ENCODE measurements around the gene SDC3.

DNA sequence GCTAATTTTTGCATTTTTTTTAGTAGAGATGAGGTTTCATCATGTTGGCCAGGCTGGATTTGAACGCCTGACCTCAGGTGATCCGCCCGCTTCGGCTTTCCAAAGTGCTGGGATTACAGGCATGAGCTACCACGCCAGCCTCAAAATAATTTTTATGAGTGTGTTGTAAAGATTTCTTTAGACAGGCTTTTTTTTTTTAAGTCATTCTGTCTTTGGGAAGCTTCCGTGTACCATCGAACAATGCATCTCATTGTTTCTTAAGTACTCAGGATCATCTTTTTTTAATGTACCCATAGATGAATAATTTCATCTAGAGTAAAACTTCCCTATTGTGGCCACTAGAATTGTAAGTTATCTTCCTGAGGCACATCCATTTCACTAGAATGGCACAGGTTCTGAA, 19.6 kb upstream of the SDC3 start:
- TF ChIP-seq, protein P1, sequence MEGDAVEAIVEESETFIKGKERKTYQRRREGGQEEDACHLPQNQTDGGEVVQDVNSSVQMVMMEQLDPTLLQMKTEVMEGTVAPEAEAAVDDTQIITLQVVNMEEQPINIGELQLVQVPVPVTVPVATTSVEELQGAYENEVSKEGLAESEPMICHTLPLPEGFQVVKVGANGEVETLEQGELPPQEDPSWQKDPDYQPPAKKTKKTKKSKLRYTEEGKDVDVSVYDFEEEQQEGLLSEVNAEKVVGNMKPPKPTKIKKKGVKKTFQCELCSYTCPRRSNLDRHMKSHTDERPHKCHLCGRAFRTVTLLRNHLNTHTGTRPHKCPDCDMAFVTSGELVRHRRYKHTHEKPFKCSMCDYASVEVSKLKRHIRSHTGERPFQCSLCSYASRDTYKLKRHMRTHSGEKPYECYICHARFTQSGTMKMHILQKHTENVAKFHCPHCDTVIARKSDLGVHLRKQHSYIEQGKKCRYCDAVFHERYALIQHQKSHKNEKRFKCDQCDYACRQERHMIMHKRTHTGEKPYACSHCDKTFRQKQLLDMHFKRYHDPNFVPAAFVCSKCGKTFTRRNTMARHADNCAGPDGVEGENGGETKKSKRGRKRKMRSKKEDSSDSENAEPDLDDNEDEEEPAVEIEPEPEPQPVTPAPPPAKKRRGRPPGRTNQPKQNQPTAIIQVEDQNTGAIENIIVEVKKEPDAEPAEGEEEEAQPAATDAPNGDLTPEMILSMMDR (IDR thresholded peaks at IDR 0.05), result no peak
- TF ChIP-seq ZFX (IDR thresholded peaks at IDR 0.05; ENCODE audit: borderline replicate concordance), result no peak
